Fibroblast of skin of scalp (primary cell): Measurements from ENCODE around the gene OLFM3.

Source experiments
- DNase-seq: peaks from one replicate; pipeline ENCODE4 v3.0.0-alpha.2; 2013

OLFM3 gene

DNA sequence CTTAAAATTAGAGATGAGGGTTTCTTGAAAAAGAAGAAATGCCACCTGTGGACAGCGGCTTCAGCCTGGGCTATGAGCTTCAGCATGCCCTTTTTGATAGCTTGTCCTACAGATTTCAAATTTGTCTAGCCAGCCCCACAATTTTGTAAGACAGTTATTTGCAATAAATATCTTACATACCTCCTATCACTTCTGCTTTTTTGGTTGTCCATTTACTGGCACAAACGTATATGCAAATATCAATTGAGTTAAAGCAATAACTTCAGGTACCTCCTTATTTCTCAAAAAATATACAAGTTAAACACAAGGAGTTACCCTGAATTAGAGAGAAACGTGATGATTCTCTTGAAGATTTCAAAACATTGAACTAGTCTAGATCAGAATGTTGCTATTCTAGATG, 53.5 kb downstream of the OLFM3 start:
- DNase-seq: no peak

DNA sequence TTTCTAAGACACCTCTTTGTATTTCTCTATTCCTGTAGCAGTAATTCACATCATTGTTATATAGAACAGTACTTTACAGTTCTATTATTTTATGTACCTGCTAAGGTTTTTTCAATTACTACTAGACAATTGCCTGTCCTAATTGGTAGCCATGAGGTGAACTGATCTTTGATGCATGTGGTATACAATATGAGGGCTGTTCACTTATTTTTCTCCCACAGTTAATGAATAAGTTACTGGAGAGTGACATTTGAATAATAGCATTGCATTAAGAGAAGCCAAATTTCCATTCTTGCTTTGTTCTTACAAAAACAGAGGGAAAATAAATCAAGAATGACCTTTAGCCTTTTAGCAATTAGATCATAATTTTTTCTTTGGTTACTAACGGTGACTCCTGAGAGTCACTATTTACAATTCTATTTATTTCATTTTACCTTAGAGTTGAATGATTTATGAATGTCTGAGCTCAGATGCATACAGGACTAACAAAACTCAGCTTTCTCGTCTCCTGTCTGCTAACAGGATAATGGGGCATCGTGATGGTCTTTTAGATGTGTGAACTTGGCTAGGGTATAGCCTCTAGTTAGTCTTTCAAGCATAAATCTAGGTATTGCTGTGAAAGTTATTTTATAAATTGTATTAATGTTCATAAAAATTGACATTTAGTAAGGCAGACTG, 54.1 kb downstream of the OLFM3 start:
- DNase-seq: no peak

DNA sequence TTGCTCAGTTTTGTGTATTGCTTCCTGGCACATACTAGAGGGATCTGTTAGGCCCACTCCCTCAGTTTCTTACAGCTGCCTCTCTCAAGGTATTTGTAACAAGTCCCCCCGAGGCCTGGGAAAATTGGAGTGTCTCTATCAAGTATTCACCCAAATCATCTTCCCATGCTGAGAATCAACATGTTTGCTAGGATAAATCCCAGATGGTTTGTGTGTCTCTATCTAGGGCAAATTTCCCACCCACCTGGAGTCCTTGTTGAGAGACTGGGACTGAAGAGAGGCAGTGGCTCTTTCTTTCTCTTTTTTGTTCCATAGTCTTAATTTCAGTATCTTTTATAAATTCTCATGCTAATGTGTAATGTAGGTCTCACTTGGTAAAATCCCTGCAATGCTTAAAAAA, 58.0 kb downstream of the OLFM3 start:
- no peak for DNase-seq

DNA sequence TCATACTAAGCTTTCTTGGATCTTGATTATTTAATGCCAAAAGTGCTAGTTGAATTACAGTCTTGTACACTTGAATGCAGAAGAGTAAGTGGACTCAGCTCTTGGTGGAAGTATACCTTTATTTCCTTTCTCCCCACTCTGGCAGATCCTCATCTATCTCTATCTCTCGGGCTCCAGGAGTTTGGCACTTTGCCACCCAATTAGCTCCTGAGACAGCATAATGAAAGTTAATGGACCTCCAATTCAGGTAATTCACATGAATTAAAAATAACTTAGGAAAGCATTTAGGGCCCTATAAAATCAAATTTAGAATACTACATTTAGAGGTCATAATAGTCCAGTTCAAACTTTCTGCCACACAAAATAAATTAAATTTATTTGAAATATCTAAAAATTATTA, 67.4 kb downstream of the OLFM3 start:
- no peak for DNase-seq

DNA sequence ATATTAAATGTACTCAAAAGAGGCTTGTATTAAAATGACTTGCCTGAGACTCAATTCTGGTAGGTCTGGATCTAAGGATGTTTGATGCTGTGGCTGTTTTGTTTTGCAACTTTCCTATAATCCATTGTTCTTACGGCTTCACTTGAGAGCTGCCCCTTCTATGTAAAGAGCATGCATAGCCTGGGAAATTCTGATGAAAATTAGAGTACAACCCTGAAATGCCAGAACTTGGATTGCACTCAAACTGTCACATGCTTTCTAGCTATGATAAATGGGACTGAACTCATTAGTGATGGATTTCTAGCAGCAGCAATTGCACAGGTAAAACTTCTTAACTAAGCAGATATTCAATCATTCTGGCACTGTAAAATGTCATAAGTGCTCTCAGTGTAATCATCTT, 67.9 kb downstream of the OLFM3 start:
- DNase-seq: no peak

DNA sequence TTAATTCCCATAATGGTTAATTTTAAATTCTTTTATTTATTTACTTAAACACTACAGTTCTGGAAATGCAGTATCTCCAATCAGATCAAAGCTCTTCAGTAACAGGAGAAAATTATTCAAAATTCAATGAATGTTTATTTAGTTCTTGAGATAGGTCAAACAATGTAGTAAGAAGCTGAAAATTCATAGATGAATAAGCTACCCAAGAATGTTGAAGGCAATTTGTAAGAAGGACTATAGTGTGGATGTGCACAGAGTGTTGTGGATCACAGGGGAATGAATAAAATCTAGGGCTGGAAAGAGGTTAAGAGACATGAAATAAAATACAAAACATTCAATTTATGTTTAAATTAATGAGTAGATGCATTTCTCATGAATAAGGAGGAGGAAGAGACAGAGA, 72.0 kb downstream of the OLFM3 start:
- peak; percentile 1 for DNase-seq

DNA sequence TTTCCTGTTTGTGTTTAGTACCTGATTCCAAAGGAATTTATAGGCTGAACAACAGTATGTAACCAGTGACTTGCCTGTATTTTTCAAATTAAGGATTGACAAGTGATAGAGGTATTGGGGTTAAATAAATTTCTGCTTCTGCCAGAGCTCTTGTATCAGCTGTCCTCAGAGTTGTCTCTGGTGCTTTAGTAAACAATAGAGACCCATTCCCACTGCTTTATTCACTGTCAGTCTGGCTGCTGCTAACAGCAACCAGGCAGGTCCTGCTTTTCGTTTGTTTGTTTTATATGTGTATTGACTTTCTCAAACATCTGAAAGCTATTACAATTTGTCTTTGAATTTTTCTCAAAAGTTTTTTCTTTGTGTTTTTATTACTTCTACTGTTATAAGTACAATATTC, 76.1 kb downstream of the OLFM3 start:
- DNase-seq: no peak

DNA sequence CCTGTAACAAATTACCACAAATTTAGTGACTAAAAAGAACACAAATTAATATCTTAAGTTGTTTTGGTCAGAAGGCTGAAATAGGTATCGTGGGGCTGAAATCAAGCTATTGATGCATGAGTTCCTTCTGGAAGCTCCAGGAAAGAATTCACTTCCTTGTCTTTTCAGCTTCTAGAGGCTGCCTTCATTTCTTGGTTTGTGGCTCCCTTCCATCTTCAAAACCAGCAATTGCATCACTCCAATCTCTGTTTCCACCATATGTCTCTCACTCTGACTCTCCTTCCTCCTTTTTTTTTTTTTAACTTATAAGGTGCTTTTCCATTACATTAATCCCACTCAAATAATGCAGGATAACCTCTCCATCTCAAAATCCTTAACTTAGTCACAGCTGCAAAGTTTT, 78.4 kb downstream of the OLFM3 start:
- DNase-seq: no peak

DNA sequence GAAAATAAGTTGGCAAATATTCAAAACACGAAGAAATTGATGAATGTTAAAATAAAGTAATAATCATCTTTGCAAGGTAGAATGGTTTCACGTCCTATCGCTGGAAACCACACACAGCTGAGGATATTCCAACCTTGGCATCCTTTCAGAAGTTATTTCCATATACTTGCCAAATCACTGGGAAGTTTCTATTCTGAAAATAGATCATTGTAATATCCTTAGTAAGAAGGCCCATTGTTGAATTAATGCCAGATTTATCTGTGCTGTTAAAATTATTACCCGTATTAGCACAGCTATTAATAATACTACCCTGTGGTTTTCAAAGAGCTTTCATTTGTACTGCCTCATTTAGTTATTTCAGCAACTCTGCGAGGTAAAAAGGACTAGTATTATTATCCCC, 81.1 kb downstream of the OLFM3 start:
- no peak for DNase-seq

DNA sequence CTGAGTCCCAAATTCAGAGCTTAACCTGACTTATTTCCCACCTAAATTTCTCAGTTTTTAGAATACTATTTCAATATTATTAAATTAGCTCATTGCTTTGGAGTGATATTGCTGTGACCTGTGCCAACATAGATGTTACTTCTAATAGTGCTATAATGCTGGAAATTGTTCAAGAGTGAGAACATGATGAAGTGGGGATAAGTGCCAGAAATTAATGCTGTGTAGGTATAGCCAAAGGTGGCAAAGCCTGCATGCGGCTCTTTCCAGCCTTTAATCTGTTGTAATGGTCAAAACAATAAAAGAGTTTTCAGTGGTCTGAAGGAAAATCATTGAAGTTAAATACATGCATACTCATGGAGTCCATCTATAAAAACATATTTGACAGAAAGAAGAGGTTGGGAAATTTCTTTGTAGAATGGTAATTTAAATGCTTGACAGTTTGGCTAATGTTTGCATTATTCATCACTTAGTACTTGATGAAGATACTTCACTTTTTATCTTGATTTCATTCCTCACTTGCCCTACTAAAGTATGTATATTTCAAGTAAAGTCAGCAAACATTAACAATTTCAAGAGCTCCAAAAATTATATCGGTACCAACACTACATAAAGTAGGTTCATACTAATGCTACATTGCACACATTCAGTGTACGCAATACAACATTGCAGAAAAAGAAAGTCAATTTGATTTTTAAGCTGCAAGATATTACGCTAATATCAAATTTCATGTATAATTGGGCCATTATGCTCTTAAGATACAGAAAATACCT, 82.1 kb downstream of the OLFM3 start:
- DNase-seq: no peak

DNA sequence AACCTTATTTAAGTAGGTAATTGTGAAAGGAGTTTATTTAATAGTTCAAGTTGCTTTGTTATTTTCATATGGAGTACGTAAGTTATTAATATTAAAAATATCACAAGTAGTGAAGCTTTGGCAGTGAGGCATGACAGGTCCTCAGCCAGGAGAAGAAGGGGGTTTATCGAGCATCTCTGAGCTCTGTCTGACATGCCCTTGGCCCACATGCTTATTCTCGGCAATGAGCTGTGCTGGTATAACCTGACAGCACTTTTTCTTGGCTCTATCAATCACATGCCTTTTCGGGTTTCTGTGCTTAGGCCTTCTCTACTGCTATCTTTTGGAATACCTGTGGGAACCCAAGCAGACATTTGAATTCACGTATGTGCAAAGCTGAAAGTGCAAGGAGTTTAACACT, 84.8 kb downstream of the OLFM3 start:
- no peak for DNase-seq

DNA sequence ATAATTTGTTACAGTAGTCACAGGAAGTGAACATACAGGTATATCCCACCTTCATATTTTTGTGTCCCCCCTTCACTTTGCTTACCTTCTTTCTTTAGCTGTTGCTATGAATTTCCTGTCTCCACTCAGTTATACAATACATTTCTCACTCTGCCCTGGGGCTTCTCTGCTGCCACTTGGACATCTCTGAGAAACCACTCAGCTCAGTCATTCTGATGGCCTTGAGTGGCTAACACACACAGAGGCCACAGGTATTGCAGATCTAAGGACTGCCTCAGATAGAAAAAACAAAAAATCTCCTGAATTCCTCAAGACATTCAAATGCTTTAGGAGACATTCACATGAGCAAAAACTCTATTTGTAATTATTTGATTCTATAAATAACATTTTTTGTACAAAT, 87.7 kb downstream of the OLFM3 start:
- DNase-seq: no peak

DNA sequence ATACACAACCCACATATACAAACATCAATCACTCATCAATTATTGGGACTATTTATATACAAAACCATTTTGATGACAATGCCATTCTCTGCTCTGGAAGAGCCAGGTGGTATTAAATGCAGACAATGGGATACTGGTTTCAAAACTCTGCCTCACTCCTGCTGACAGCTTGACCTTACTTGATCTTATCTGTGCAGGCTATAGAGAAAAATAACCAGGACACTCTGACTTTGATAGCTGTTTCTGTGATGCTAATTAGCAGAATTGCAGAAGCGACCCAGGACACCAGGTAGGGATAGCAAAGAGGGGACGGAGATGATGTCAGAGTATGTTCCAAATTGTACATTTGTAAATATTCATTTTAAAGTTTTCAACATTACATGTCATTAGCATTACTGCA, 89.5 kb downstream of the OLFM3 start:
- no peak for DNase-seq

DNA sequence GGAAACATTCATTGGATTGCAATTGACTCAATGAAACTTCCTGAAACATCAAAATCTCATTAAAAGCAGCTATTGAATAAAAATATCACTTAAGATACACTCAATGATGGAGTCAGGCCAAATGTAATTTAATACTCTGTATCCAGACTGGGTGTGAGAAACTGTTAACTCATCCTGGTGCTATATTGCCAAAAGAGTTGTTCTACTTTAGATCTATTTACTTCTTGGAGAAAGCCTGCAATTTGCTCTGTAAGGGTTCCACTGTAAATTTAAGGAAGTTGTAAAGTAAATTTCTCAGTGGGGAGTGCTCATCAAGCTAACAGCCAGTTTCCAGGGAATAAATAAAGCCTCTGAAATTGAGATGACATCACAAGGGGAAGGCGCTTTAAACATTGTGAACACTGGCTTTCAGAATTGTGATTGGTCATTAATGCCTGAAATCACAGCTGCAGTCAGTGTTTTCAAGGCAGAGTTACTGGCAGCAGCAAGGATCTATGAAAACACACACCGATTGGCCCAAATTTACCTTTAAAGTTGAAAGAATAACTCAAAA, 91.4 kb downstream of the OLFM3 start:
- no peak for DNase-seq

DNA sequence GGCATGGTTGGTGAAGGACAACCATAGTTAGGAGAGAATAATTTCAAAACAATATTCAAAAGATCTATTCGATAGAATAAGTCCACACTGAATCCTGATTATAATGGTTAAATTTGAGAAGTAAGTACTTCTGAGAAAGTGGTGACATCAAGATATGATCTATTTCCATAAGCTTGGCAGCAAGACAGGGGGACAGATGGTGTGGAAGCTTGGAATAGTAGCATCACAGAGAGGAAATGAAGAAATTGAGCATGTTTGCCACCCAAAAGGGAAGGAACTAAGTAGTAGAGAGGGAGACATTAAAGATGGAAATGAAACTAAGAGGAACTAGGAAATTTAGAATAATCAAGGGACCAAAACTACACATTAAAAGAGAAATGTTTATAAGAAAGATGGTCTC, 94.5 kb downstream of the OLFM3 start:
- no peak for DNase-seq

DNA sequence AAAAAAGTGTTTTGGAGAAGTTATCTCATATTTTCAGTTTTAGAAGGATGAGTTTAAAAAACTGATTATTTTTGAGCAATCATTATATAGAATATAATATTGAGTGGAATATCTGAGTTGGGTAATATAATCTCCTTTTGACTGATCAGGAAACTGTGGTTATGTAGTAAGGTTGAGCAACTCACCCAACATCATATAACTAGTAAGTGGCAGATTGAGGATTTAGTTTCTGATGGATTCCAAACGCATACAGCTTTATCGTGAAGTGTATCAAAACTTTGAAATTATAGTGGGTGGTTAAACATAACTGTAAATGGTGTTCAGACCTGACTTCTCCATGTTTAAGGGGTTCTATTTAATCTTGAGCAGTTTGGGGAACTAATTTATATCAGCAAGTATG, 98.6 kb downstream of the OLFM3 start:
- no peak for DNase-seq

DNA sequence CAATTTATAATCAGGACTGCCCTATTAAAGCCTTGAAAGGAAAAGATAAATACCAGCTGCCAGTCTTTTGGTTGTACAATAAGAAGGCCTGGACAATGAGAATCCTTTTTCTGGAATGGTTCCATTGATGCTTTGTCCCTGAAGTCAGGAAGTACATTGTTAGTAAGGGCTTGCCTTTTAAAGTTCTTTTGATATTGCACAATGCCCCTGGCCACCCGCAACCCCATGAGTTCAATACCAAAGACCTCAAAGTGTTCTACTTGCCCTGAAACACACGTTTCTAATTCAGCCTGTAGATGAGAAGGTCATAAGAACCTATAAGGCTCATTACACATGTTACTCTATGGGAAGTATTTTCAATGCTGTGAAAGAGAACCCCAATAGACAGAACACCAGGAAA, 112.1 kb downstream of the OLFM3 start:
- DNase-seq: no peak

DNA sequence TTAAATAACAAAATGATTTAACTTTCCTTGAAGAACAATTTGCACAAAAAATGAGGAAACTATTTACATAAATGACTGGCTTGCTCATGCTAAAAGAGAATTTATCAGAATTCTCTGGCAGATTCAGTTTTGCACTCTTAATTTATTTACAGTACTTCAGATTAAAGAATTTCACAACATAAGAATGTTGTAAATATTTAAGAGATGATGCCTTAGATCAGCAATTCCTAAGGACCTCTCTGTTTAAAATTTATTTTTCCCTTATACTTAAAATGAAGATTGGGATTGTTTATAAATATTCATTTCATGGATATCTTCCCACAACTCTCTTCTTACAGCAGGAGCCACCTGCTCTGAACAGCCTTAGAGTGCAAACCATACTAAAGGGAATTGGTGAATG, 120.8 kb downstream of the OLFM3 start:
- no peak for DNase-seq

DNA sequence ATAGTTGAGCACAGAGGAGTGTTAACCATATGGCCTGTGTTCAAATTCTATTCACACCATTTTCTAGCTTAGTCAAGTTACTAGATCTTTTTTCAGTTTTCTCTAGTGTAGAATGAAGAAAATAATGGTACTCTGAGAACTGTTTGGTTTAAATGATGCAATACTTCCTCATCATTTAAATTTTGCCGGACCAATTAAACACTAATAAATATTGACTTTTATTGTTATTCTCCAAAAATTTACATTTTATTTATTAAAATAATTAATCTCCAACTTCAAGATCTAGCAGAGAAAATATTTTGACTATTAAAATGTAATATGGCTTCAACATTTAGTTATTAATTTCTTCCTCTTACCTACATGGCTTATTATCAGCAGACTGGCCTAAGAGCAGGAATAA, 123.1 kb downstream of the OLFM3 start:
- no peak for DNase-seq

DNA sequence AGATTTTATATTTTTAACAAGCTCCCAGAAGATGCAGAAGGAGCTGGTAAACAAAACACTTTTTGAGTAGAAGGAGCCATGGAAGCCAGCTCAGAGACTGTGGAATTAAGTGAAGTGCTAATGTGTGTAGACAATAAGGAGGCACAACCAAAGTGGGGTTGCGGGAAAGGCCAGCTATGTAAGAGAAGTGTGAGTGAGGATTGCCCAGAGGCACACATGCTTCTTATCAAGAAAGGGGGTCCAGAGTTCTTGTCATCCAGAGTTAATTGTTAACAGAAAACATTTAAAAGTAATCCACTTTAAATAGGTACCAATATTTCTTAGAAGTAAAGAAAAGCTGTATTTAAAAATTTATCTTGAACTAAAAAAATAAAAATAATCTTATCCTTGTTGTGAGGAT, 136.8 kb downstream of the OLFM3 start:
- DNase-seq: no peak

DNA sequence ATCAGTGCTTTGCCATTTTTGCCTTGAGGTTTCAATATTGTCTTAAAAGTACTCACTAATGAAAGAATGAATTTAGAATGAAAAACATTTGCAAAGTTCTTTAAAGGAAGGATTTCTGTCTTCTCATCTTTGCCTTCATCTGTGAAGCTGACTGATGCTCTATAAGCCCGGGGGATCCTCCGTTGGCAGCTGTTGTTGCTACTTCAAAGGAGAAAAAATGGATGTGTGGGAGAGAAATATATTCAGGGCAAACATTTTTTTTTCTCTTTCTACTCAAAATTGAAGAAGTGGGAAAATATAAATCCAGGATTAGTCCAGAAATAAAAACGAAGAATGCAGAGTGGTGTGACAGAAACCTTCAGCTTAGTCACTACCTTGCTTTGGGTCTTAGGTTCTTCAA, 142.5 kb downstream of the OLFM3 start:
- DNase-seq: no peak

DNA sequence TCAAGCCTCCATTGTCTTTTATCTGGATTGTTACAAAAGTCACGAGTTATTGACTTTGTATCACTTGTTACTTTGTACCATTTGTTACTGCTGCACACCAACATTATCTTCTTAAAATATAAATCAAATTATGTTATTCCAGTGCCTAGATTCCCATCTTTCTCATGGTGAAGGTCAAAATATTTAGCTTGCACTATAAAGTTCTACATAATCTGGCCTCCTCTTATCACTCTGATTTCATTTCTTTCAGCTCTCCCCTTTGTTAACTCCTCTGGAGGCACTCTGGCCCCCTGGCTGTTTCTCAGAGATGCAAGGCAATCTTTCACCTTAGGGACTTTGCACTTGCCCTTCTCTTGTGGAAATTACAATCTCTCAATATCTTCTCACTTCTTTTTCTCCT, 143.8 kb downstream of the OLFM3 start:
- DNase-seq: no peak

DNA sequence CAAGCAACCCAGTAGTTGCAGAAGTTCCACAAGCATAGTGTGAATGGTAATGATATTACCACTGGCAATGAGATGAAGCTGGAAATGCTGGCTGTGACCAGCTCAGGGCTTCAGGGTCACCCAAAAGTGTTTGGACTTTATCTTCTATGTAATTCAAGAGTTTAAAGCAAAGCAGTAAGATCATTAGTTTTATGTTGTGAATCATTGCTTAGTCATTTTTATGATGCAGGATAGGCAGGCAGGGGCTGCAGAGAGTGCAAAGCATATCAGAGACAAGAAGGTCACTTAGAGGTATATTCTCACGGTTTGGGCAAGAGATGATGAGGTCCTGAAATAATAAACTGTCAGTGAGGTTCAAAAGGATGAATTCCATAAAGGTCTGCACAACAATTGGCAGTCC, 147.4 kb downstream of the OLFM3 start:
- DNase-seq: no peak

DNA sequence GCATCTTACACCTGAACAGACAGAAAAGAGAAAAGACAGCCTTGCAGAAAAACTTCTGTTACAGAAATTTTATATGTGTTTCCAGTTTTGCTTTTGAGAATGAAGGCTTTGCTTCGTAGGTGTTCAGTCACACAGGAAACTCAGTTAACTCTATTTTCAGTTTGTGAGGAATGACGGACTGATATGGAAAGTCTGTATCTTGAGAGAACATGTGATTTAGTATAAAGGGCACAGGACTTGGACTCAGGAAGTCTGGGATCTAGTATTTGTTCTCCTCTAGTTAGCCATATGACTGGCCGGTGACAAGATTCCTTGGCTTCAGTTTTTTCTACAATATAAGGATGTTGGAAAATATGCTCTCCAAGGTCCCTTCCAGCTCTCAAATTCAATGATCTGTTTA, 149.1 kb downstream of the OLFM3 start:
- DNase-seq: no peak
